ENCODE results near the gene RASL12.
A peak's percentile ranks its signal among the peaks of the same experiment; 100 is the strongest.
"Not testable (repeated sequence)": the region's sequence is repeated elsewhere in the genome, so short reads cannot be mapped to it uniquely, and the experiment has no call there.

The RASL12 gene, protein sequence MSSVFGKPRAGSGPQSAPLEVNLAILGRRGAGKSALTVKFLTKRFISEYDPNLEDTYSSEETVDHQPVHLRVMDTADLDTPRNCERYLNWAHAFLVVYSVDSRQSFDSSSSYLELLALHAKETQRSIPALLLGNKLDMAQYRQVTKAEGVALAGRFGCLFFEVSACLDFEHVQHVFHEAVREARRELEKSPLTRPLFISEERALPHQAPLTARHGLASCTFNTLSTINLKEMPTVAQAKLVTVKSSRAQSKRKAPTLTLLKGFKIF

DNA sequence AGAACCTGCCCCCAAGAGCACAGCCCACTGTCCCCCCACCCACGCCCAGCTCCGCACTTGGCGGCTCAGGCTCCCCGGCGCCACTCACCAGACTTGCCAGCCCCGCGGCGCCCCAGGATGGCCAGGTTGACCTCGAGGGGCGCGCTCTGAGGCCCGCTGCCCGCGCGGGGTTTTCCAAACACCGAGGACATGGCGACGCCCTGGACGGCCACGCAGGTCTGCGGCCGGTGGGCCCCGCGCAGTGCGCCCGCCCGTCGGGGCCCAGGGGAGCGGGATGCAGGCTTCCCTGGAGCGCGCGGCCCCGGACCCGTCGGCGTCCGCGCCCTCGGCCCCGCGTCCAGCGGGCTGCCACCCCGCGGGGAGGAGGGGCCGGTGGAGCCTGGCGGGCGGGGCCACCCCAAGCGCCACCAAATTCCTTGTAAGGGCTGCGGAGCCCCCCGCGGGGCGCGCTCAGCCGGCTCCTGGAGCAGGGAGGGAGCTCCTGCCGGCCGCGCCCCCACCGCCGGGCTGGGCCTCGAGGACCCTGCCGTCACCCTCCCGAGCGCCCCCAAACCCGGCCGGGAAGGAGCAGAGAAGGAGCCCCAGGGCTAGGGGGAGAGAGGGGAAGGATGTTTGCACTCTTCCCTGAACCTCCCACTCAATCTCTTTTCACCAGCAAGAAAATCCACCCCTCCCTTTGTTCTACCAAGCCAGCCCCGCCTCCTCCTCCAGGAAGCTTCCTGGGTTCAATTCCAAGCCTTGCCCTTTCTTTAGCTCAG is at the start of gene RASL12:
RASL12 (minus strand) TSS at position 347 of the 758 bp plus-strand sequence; CDS start at position 191, 156 bp downstream.
- DNase-seq: no peak

- no peak for DNase-seq
Measured at GRCh38 chr15:65115542-65115941, 47.8 kb upstream of the RASL12 start.

GRCh38 chr15:65115086-65115485 is 47.3 kb upstream of the RASL12 start, which contains the start of gene UBAP1L:
UBAP1L (minus strand) TSS chr15:65115200; CDS start chr15:65106215, 8,985 bp downstream.
- DNase-seq: no peak

DNA sequence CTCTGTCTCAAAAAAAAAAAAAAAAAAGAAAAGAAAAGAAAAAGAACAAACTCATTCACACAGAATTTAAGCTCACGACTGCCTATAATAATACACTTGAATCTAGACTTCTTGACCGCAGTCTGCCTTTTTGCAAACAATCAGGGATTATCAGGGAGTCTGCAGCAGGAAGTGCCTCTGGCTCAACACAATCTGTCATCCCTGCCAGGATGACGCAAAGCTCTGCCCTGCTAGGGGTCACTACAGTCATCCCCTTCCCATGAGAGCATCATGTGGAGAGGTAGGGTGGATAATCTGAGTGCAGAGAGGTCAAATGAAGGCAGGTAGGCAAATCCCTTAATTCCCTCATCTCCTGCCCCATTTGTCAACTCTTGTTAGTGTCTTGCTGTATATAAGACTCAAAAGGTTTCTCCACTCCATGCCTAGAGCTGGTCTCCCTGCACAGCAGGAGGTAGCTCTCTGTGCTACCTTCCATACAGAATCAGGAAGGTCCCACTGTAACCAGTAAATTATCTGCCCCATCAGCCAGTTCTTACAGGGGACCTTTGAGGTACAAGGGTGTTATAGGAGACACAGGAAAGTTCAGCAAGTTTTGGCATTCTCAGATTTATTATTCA is 43.0 kb upstream of the RASL12 start:
- DNase-seq: no peak

DNA sequence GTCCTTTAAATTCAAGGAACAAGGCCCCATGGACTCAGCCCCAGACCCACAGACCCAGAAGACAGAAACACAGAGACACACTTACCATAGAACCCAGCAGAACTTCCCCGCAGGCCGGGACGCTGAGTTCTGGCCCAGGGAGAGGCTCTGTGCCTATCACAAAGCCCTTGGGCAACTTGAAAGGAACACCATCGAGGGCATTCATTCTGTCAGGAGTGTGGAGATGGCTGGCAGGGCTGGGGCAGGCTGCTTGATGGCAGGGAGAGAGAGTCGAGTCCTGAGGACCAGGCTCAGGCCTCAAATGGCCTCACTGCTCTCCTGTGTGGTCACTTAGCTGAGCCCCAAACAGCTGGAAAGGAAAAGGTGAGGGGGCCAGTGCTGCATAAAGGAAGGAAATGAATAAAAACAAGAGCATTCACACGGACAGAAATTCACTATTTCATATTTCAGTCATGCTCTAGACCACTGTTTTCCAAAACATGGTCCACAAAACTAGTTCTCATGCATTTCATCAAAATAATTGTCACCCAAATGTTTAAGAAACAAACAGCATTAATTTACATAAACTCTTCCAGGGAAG is 38.3 kb upstream of the RASL12 start:
- DNase-seq: no peak

- DNase-seq: no peak
Measured at GRCh38 chr15:65105038-65105437, 37.2 kb upstream of the RASL12 start.

GRCh38 chr15:65102912-65103311 is 35.1 kb upstream of the RASL12 start:
- no peak for DNase-seq

DNA sequence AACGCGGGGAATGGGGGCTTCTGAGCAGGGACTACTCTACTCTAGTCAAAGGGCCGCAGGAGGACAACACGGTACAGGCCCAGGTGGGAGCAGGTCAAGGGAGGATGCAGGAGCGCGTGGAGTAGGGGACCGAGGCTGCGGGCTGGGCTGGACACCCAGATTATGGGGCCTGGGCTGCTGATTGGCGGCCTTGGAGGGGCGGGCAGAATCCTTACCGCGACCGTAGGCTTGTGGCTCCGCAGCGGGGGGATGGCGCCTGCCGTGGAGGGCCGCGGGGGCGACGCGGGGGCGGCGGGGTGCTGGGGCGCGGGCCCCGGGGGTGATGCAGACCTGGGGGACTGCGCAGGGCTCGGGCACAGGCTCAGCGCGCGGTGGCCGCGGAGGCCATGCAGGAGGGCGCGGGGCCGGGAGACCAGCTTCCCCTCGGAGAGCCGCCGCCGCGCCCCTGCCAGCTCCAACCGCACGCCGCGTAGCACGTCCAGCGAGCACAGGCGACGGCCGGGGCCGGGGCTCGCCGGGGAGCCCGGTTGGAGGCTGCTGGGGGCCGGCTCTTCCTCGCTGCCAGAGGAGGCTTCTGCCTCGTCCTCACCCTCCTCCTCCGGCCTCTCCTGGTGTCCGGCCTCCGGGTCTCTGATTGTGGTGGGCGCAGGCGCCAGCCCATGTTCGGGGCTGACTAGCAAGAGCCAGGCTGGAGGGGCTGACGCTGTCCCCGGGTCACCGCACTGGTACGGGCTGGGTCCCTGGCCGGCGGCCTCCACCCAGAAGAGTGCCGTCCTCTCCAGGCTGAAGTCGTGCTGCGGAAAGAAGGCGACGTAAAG is 34.3 kb upstream of the RASL12 start:
- DNase-seq: no peak

DNA sequence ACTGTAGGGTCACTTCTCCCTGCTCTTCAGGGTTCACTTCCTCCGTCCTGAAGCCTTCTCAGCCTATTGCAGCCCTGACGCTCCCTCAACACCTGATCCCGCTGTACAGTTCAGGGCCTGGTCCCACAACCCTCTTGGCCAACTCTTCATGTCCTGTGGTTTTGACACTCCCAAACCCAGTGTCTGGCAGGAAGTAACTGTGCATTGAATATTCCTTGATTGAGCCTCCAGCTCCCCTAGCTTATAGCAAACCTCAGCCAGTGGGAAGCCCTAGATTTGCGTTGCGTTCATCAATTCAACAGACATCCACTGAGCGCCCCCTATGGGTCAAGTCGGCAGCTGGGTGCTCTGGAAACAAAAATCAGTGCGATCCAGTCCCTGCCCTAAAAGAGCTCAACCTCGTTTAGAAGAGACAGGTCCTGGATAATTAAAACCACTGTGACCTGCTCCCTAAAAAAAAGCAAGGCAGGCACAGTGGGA is 33.7 kb upstream of the RASL12 start:
- peak; percentile 86 for DNase-seq

GRCh38 chr15:65100442-65100841 is 32.7 kb upstream of the RASL12 start:
- DNase-seq: no peak

DNA sequence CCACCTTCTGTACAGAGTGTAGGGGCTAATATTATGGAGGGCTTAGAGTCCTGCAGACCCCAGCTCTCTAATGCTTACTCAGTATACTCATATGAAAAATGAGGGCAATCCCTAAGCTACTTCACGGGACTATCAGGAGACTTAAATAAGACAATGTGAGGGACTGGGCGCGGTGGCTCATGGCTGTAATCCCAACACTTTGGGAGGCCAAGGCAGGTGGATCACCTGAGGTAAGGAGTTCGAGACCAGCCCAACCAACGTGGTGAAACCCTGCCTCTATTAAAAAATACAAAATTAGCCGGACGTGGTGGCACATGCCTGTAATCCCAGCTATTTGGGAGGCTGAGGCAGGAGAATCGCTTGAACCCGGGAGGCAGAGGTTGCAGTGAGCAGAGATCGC is 32.0 kb upstream of the RASL12 start:
- not testable (repeated sequence) for DNase-seq

- DNase-seq: no peak
Measured at GRCh38 chr15:65099336-65099735, 31.5 kb upstream of the RASL12 start.

DNA sequence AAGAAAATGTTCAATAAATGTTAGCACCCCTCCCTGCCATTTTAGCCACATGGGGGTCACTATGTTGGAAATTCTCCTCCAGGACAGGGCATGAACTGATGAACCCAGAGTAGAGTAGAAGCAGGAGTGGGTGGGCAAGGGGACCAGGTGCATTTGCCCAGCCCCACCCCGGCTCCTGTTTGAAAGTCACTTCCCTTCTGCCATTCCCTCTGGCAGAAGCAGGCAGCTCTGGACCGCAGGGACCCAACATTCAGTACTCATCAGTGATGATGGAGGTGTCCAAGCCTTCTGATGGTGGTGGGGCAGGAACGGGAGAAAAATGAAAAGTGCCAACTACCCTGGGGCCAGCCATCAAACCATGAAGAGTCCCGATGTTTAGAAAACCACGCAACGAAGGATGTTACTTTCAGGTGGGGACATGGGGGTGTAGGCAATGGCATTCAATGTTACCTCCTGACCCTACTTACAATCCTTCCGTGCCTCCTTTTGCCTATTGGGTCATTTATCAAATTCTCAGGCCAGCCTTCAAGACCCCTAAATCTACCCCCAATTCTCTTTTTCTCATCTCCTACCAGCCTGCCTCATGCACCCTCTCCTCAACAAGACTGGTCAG is 30.0 kb upstream of the RASL12 start:
- DNase-seq: no peak

DNA sequence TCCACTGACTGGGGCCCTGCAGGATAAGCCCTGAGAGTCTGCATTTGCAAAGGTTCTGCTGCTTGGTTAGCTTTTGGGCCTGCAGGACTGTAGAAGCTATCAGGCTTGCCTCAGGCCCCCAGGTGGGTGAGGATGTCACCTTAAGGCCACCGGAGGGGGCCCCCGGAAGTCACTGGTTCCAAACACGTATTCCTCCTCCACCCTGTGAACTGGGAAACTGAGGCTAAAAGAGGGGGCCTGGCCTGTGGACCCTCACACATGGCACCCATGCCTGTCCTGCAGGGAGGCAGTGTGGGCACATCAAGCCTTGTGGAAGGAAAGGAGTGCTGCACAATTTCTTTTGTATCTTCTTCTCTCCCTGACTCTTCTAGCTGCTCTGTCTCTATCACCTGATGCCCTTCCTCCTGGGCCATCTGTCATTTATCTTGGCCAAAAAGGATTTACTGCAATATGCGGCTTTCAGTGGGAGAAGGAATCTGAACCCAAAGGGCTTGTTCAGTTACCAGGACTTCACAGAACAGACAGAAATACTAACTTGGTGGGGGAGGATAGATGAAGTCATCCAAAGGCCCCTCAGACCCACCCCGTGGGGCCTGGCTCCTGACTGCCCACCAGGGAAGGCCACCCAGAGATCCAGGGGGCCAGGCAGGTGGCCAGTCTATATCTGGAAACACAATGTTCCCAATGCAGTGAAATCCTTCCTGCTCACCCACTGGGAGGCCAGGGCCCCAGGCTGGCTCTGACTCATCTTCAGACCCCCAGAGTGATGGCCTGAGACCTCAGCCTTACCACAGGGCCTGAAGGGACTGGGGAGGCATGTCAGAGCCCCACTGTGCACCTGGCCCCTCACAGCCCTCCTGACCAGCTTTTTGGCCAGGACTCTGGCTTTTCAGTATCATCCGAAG is 28.9 kb upstream of the RASL12 start:
- DNase-seq: no peak

DNA sequence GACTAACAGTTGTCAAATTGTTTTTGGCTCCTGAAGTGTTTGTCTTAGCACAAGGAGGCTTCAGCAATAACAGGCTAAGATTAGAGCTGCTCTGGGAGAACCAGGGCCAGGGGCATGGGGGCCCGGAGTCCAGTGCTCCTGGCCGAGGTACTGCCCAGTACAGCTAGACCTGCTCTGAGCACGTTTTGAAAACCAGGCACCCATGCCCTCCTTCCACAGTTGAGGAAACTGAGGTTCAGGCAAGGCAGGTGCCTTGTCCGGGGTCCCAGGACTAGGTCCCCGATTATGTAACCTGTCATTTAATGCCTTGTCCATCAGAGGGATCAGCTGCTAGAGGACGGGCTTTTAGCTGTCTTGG is 27.9 kb upstream of the RASL12 start:
- no peak for DNase-seq

- DNase-seq: no peak
Measured at GRCh38 chr15:65095011-65095746, 27.4 kb upstream of the RASL12 start.

GRCh38 chr15:65094294-65094995 is 26.7 kb upstream of the RASL12 start:
- no peak for DNase-seq

GRCh38 chr15:65093793-65094170 is 26.0 kb upstream of the RASL12 start:
- not testable (repeated sequence) for DNase-seq

All from femur (tissue), 1 donor.